Adrenal gland (tissue), 12 donors: ENCODE measurements around the gene MAGI1. TPM values are rescaled to one million over a fixed set of nuclear protein-coding genes. Genes with fewer than 3 reads are reported as not detected.

Experiments
- DNase-seq, 7 donors: peaks; one replicate each; pipeline ENCODE4 v3.0.0-alpha.2; 2019 to 2020
- H3K27ac ChIP-seq, 5 donors: fragments of 200-600 bp; sonication (generic) in 4 of 5; 1 replicate in 3 of 5; 2 replicates in 2 of 5; pipeline versions ENCODE4 v1.5.1 to v1.8.0; 2016 to 2020; ENCODE audit warnings: mild to moderate bottlenecking in 1 of 5
- H3K27me3 ChIP-seq: fragments of 200-600 bp; 2 replicates; pipeline ENCODE4 v1.8.0; 2021
- H3K36me3 ChIP-seq, 2 donors: fragments of 200-600 bp; replicated peaks in 1 of 2; 1 replicate in 1 of 2; 2 replicates in 1 of 2; pipeline versions ENCODE4 v1.5.1 to v1.8.0; 2018 to 2022
- H3K4me1 ChIP-seq, 2 donors: fragments of 200-600 bp; replicated peaks in 1 of 2; 1 replicate in 1 of 2; 2 replicates in 1 of 2; pipeline versions ENCODE4 v1.5.1 to v1.8.0; 2018 to 2021
- H3K4me3 ChIP-seq, 4 donors: fragments of 200-600 bp; sonication (generic) in 3 of 4; one replicate each; pipeline ENCODE4 v1.5.1; 2016 to 2018
- H3K9me3 ChIP-seq, 3 donors: fragments of 200-600 bp; sonication (generic) in 1 of 3; replicated peaks in 1 of 3; 1 replicate in 2 of 3; 2 replicates in 1 of 3; pipeline versions ENCODE4 v1.5.1 to v1.8.0; 2016 to 2021
- POLR2A ChIP-seq, 2 donors: fragments of 450-650 bp; IDR thresholded peaks; one replicate each; pipeline ENCODE4 v1.6.1; 2017; ENCODE audit warnings: antibody characterized with exemption in 2 of 2, mild to moderate bottlenecking in 2 of 2, moderate library complexity in 1 of 2
- WGBS, 4 donors: extraction: QIAGEN DNeasy Blood & Tissue Kit in 2 of 4; methylation state at CpG; one replicate each; pipeline versions ENCODE4 v1.1.5 to v1.1.7; 2013 to 2017; 5-methylcytosine and 5-hydroxymethylcytosine counted together
- intact Hi-C, 2 donors: fragments of 100-400 bp; cut with DNase I; formaldehyde crosslinking; loops; one replicate each; pipeline versions ENCODE4 v1.14.1 to v1.15.0; 2022 to 2023
- polyA plus RNA-seq, 3 donors: library from polyadenylated mRNA; stranded (reverse); fragments of 200-250 nt in 2 of 3; fragments of 350-450 nt in 1 of 3; fragmentation: Illumina TruSeq in 1 of 3; extraction: RNeasy Lipid Tissue Mini Kit (QIAGEN cat#74804) in 1 of 3; gene quantifications; one replicate each; pipeline ENCODE4 v1.2.3, GENCODE V29; 2013 to 2014
- total RNA-seq, 9 donors: library from RNA; depleted of rRNA in 4 of 9; stranded (reverse); fragments of >200 nt in 4 of 9; fragments of 120-200 nt in 1 of 9; fragmentation: NEBNext Ultra II Directional in 1 of 9; extraction: Animal tissue kit (Norgen Biotek cat#: 25700) in 1 of 9; gene quantifications; one replicate each; pipeline versions ENCODE4 v1.1.0 to v1.2.4, GENCODE V29; 2013 to 2023
- TF ChIP-seq, protein P1 (sequence below), 6 experiments: fragments of 450-650 bp in 4 of 6; fragments of 200-600 bp in 2 of 6; sonication (generic) in 1 of 6; IDR thresholded peaks; 1 replicate in 5 of 6; 2 replicates in 1 of 6; pipeline versions ENCODE4 v1.5.1 to v1.8.0; 2016 to 2021; ENCODE audit warnings: antibody characterized with exemption in 6 of 6, mild to moderate bottlenecking in 2 of 6, moderate library complexity in 1 of 6
- donor health status: healthy with polysubstance abuse.
- donor health status: Bipolar disorder and iron deficiency.
- donor health status: DM: yes; HTN: yes; CAD: no.
- donor health status: DM: no; HTN: no; CAD: no.
- donor health status: DM: no; HTN: no; CAD: no.
- donor health status: DM: yes; HTN: yes; CAD: no.

Gene MAGI1
- total and polyA plus RNA-seq, 12 donors: 4.8 to 31.6 (median 18.5) TPM

DNA sequence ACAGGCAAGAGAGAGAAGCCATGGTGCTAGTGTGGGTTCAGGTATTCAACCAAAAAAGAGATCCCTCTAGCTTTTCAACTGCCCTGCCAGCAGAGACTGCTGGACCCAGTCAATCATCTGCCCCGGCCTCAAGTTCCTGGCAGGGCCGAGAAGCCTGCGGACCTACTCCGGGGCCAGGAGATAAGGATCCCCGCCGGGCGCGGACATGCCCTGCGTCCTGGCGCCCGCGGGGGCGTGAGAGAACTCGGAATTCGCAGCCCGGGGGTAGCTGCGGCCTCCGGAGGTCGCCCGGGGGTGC, 821 bp upstream of the MAGI1 start:
- Histone ChIP-seq H3K36me3 (no peaks in the 10 kb centered on the region), H3K9me3 (no peaks in the 10 kb centered on the region), H3K4me3 (peak overlapping the region; percentile 28 to 91 (median 46)), H3K27me3 (no peaks in the 10 kb centered on the region), H3K4me1 (peaks cover 0 to 19% of the 10 kb centered on the region in 2 donors), H3K27ac (peak overlapping the region; percentile 44 to 95 (median 90))
- WGBS, 4 donors: 0 to 1% (median 0%) methylated on average over 3 to 20 of the region's 20 CpGs
- intact Hi-C loops: loop anchor here (10.0 kb wide), 2 partner anchors 65 to 85 kb away; no protein-coding TSS in a partner anchor
- TF ChIP-seq POLR2A (IDR thresholded peaks at IDR 0.05): no peak
- TF ChIP-seq, protein P1, sequence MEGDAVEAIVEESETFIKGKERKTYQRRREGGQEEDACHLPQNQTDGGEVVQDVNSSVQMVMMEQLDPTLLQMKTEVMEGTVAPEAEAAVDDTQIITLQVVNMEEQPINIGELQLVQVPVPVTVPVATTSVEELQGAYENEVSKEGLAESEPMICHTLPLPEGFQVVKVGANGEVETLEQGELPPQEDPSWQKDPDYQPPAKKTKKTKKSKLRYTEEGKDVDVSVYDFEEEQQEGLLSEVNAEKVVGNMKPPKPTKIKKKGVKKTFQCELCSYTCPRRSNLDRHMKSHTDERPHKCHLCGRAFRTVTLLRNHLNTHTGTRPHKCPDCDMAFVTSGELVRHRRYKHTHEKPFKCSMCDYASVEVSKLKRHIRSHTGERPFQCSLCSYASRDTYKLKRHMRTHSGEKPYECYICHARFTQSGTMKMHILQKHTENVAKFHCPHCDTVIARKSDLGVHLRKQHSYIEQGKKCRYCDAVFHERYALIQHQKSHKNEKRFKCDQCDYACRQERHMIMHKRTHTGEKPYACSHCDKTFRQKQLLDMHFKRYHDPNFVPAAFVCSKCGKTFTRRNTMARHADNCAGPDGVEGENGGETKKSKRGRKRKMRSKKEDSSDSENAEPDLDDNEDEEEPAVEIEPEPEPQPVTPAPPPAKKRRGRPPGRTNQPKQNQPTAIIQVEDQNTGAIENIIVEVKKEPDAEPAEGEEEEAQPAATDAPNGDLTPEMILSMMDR (IDR thresholded peaks at IDR 0.05): peak in 2 of 6 experiments; percentile 25 to 27
- DNase-seq: peak; percentile 51 to 74 (median 63)

DNA sequence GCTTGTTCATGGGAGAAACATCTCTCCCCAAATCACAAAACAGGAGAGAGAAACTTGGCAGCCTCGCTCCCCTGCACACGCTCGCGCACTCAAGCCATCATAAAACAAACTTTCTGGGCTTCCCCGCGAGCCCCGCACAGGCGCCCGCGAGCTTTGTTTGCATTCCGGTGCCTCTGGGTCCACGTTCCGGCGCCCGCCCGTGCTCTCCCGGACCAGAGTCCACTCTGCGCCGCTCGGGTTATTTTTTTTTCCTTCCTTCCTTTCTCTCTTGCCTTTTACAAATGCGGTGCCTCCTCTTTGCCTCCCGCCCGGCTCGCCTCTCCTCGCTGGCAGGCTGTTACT, 363 bp downstream of the MAGI1 start:
- TF ChIP-seq, protein P1 (IDR thresholded peaks at IDR 0.05): no peak
- TF ChIP-seq POLR2A (IDR thresholded peaks at IDR 0.05): no peak
- H3K4me1 ChIP-seq: peaks cover 0 to 19% of the 10 kb centered on the region in 2 donors
- H3K4me3 ChIP-seq: peak overlapping the region; percentile 66 to 91 (median 88)
- peak overlapping the region; percentile 66 to 95 (median 90) for H3K27ac ChIP-seq
- intact Hi-C loops: loop anchor here (10.0 kb wide), 2 partner anchors 64 to 84 kb away; no protein-coding TSS in a partner anchor
- 0 to 1% (median 0%) methylated on average over 21 to 25 of the region's 25 CpGs for WGBS, 4 donors
- no peaks in the 10 kb centered on the region for H3K36me3 ChIP-seq
- no peaks in the 10 kb centered on the region for H3K27me3 ChIP-seq
- DNase-seq: peak in 1 of 7 donors; percentile 66
- no peaks in the 10 kb centered on the region for H3K9me3 ChIP-seq

DNA sequence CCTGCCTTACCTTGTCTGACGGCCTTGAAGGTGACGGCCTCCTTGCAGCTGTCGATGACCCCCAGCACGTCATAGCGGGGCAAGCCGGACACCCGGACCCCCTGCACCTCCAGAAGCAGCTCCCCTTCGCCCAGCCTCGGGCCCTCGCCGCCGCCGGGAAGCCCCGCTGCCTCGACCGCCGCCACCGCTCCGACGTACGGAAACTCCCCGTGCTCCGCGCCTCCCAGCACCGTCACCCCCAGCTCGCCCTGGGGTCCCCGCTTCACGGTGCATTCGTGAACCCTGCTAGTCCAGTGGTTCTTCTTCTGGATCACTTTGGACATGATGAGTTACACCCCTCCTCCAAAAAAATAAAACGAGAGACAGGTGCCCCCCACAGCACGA, 740 bp downstream of the MAGI1 start:
- 0 to 1% (median 0%) methylated on average over 12 to 31 of the region's 31 CpGs; no CpG with 5 or more reads in 1 of the 4 donors for WGBS, 4 donors
- peaks cover 0 to 19% of the 10 kb centered on the region in 2 donors for H3K4me1 ChIP-seq
- no peaks in the 10 kb centered on the region for H3K36me3 ChIP-seq
- peak overlapping the region; percentile 66 to 91 (median 88) for H3K4me3 ChIP-seq
- no peaks in the 10 kb centered on the region for H3K9me3 ChIP-seq
- H3K27me3 ChIP-seq: no peaks in the 10 kb centered on the region
- TF ChIP-seq POLR2A (IDR thresholded peaks at IDR 0.05): no peak
- TF ChIP-seq, protein P1 (IDR thresholded peaks at IDR 0.05): no peak
- intact Hi-C loops: loop anchor here (10.0 kb wide), 2 partner anchors 63 to 83 kb away; no protein-coding TSS in a partner anchor
- peak overlapping the region in 4 of 5 donors; percentile 89 to 95 (median 92) for H3K27ac ChIP-seq
- peak in 4 of 7 donors; percentile 23 to 47 (median 33) for DNase-seq

DNA sequence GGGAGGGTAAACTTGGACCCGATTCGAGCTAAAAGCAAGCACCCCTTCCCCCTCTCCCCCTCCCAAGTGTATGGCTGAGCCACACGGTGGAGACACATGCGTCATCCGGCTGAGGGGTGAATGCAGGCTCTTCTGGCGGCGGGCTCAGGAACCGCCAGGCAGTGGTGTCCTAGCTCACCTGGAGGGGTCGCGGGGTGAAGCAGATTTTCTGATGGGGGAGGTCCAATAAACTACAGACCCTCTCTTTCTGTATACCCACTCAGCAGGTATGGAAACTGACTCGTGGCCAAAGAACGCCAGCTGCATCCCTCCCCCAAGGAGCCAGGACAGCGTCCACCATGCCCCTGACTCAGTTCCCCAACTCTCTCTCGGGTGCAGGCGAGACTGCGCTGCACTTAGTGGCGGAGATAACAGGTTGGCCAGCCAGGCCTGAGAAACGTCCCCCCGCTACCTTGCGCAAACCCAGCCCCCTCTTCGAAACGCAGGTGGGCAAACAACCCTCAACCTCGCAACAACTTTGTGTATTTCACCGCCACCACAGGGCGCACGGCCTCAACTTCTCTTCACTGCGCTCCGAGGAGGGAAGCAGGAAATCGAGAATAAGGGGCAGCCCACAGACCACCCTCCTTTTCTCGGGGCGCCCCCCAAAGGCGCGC, 1.3 kb downstream of the MAGI1 start:
- Histone ChIP-seq H3K9me3 (no peaks in the 10 kb centered on the region), H3K4me1 (peaks cover 0 to 19% of the 10 kb centered on the region in 2 donors), H3K36me3 (no peaks in the 10 kb centered on the region), H3K4me3 (peak overlapping the region in 3 of 4 donors; percentile 84 to 91 (median 91)), H3K27me3 (no peaks in the 10 kb centered on the region), H3K27ac (peak overlapping the region in 3 of 5 donors; percentile 89 to 95 (median 90))
- TF ChIP-seq, protein P1 (IDR thresholded peaks at IDR 0.05): peak in 4 of 6 experiments; percentile 14 to 45 (median 28)
- peak in 1 of 2 donors; percentile 48 for TF ChIP-seq POLR2A (IDR thresholded peaks at IDR 0.05)
- WGBS, 4 donors: 1 to 4% (median 1%) methylated on average over 17 to 33 of the region's 33 CpGs
- peak; percentile 52 to 77 (median 68) for DNase-seq
- intact Hi-C loops: loop anchor here (10.0 kb wide), 2 partner anchors 63 to 83 kb away; no protein-coding TSS in a partner anchor
